RWPE1 (cell line): ENCODE measurements around the gene ALK.

ENCODE experiments used
- CTCF ChIA-PET: fragments of 350-600 bp; sonication (Branson Sonifier 250); formaldehyde crosslinking; extraction: SDS; loops from one replicate; lab custom pipeline; 2021; lab: Yijun Ruan, JAX
- POLR2A ChIA-PET: fragments of 400-600 bp; formaldehyde crosslinking; extraction: SDS; loops from one replicate; lab custom pipeline; 2020; ENCODE audit warnings: antibody characterized with exemption; ENCODE audit not compliant: low non-redundant PET; lab: Yijun Ruan, JAX
- DNase-seq: peaks from one replicate; pipeline ENCODE4 v3.0.0; 2012; ENCODE audit warnings: low spot score
- H3K27ac ChIP-seq: fragments of 450-650 bp; 2 replicates; pipeline ENCODE4 v1.5.1; 2017
- CTCF ChIP-seq: fragments of 450-650 bp; conservative IDR thresholded peaks from 2 replicates; pipeline ENCODE4 v1.5.1; 2017; ENCODE audit warnings: low read depth, mild to moderate bottlenecking

The ALK gene

GRCh38 chr2:29865512-29865911 lies 55.9 kb downstream of the ALK start:
- POLR2A ChIA-PET, result no interaction called here
- no peak for DNase-seq
- no peak overlapping the region for H3K27ac ChIP-seq
- no peak for TF ChIP-seq CTCF
- CTCF ChIA-PET, result no interaction called here

- ChIA-PET POLR2A (no interaction called here), CTCF (no interaction called here)
- TF ChIP-seq CTCF, result no peak
- no peak overlapping the region for H3K27ac ChIP-seq
- no peak for DNase-seq
Observed at GRCh38 chr2:29864988-29865387, 56.4 kb downstream of the ALK start.

- CTCF ChIA-PET, result interaction anchor here (0.7 kb wide), 1 partner anchor 397 kb away, joined by 3 read pairs; no protein-coding TSS in a partner anchor
- DNase-seq, result no peak
- H3K27ac ChIP-seq, result no peak overlapping the region
- no peak for TF ChIP-seq CTCF
- POLR2A ChIA-PET, result no interaction called here
Observed at GRCh38 chr2:29855924-29856639, 65.3 kb downstream of the ALK start.

GRCh38 chr2:29850794-29851193 lies 70.6 kb downstream of the ALK start:
- POLR2A ChIA-PET, result no interaction called here
- CTCF ChIA-PET, result interaction anchor here (0.7 kb wide), 1 partner anchor 592 kb away, joined by 3 read pairs; no protein-coding TSS in a partner anchor
- no peak overlapping the region for H3K27ac ChIP-seq
- no peak for DNase-seq
- no peak for TF ChIP-seq CTCF

GRCh38 chr2:29848566-29849310 lies 72.6 kb downstream of the ALK start:
- CTCF ChIA-PET, result no interaction called here
- no peak for DNase-seq
- H3K27ac ChIP-seq, result no peak overlapping the region
- POLR2A ChIA-PET, result no interaction called here
- no peak for TF ChIP-seq CTCF

- POLR2A ChIA-PET, result no interaction called here
- CTCF ChIA-PET, result no interaction called here
- no peak for TF ChIP-seq CTCF
- DNase-seq, result no peak
- H3K27ac ChIP-seq, result no peak overlapping the region
Observed at GRCh38 chr2:29847886-29848285, 73.5 kb downstream of the ALK start.
